RWPE2 (cell line): ENCODE measurements around the gene GIMAP8.
A peak's percentile ranks its signal among the peaks of the same experiment; 100 is the strongest.
"Not testable (repeated sequence)": the region's sequence is repeated elsewhere in the genome, so short reads cannot be mapped to it uniquely, and the experiment has no call there.

Source experiments
- ATAC-seq: fragments of 200-7000 bp; cut with Tn5 transposase; 3 replicates; pipeline ENCODE4 v1.9.1; 2021; ENCODE audit warnings: low read depth
- DNase-seq: peaks from one replicate; pipeline ENCODE4 v3.0.0-alpha.2; 2020; ENCODE audit warnings: low spot score
- H3K27ac ChIP-seq: fragments of 450-650 bp; 2 replicates; pipeline ENCODE4 v1.5.1; 2017; ENCODE audit warnings: mild to moderate bottlenecking; ENCODE audit not compliant: poor library complexity, severe bottlenecking
- H3K27me3 ChIP-seq: fragments of 250-450 bp; sonication (Bioruptor Pico); 2 replicates; pipeline ENCODE4 v1.5.1; 2021; ENCODE audit warnings: mild to moderate bottlenecking, moderate library complexity; ENCODE audit not compliant: insufficient read depth, poor library complexity, severe bottlenecking
- H3K36me3 ChIP-seq: fragments of 250-450 bp; sonication (Bioruptor Pico); 2 replicates; pipeline ENCODE4 v1.5.1; 2020; ENCODE audit warnings: low read depth, mild to moderate bottlenecking, moderate library complexity
- H3K4me1 ChIP-seq: fragments of 250-450 bp; sonication (Bioruptor Pico); 2 replicates; pipeline ENCODE4 v1.5.1; 2021; ENCODE audit warnings: mild to moderate bottlenecking, moderate library complexity; ENCODE audit not compliant: insufficient read depth, poor library complexity, severe bottlenecking
- H3K4me3 ChIP-seq: fragments of 250-450 bp; sonication (Bioruptor Pico); 2 replicates; pipeline ENCODE4 v1.5.1; 2021; ENCODE audit warnings: mild to moderate bottlenecking, moderate library complexity; ENCODE audit not compliant: severe bottlenecking
- H3K9me3 ChIP-seq: fragments of 250-450 bp; sonication (Bioruptor Pico); 2 replicates; pipeline ENCODE4 v1.5.1; 2021; ENCODE audit warnings: mild to moderate bottlenecking, moderate library complexity; ENCODE audit not compliant: severe bottlenecking
- CTCF ChIP-seq: fragments of 450-650 bp; IDR thresholded peaks from one replicate; pipeline ENCODE4 v1.5.1; 2017; ENCODE audit warnings: mild to moderate bottlenecking, moderate library complexity; ENCODE audit not compliant: poor library complexity, severe bottlenecking

Gene GIMAP8

DNA sequence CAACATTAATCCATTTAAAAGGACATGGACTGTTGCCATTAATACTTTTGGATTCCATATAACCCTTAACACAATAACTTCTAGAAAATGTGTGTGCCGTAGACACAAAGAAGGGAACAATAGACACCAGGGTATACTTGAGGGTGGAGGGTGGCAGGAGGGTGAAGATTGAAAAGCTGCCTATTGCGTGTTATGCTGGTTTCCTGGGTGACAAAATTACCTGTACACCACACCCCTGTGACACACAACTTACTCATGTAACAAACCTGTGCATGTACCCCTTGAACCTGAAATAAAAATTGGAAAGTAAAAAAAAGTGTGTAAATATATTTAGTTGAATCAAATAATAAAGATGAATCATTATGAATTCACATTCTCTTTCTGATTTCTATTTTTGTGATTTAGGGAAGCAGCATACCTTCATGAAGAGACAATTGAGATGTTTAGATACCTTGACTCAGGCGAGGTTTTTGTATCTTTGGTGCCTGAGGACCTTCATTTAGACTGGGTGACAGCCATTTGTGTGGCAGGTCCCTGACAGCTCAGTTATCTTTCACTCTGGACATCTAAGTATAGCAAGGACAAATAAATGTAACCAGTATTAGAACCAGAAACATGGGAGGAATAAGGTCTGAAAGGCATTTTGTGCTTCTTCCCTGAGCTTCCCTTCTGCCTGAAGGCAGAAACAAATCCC lies 28.7 kb downstream of the GIMAP8 start:
- Histone ChIP-seq H3K4me1 (peaks cover 6% of the 10 kb centered on the region), H3K4me3 (no peak overlapping the region), H3K36me3 (no peaks in the 10 kb centered on the region), H3K27ac (no peak overlapping the region), H3K9me3 (no peaks in the 10 kb centered on the region), H3K27me3 (no peaks in the 10 kb centered on the region)
- peak; percentile 74 for ATAC-seq
- TF ChIP-seq CTCF: no peak
- no peak for DNase-seq

- Histone ChIP-seq H3K4me3 (no peak overlapping the region), H3K9me3 (no peaks in the 10 kb centered on the region), H3K27me3 (no peaks in the 10 kb centered on the region), H3K4me1 (peaks cover 6% of the 10 kb centered on the region), H3K36me3 (no peaks in the 10 kb centered on the region), H3K27ac (no peak overlapping the region)
- ATAC-seq (no peak), DNase-seq (no peak)
- TF ChIP-seq CTCF: no peak
Measured at GRCh38 chr7:150481186-150481920, 30.9 kb downstream of the GIMAP8 start.

DNA sequence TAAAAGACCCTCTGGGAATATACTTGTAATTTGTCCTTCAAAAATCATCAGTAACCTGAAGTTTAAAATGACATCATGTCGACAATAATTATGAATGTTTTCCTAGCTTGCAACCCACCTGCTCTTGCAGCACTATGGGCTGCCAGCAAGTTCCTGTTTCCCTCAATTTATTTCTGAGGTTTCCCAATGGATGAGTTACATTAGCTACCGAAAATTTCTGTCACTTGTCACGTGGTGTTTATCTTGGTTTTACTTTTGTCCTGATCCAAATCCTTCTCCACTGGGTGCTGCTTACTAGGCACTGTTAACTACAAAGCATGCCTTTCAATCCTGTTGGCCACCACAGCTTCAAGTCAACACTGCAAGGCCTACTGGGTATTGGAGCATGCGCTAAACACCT lies 31.5 kb downstream of the GIMAP8 start:
- no peak for TF ChIP-seq CTCF
- ATAC-seq (no peak), DNase-seq (no peak)
- no peaks in the 10 kb centered on the region for H3K27me3 ChIP-seq
- H3K36me3 ChIP-seq: no peaks in the 10 kb centered on the region
- H3K4me1 ChIP-seq: peaks cover 6% of the 10 kb centered on the region
- H3K4me3 ChIP-seq: no peak overlapping the region
- H3K27ac ChIP-seq: no peak overlapping the region
- H3K9me3 ChIP-seq: no peaks in the 10 kb centered on the region

DNA sequence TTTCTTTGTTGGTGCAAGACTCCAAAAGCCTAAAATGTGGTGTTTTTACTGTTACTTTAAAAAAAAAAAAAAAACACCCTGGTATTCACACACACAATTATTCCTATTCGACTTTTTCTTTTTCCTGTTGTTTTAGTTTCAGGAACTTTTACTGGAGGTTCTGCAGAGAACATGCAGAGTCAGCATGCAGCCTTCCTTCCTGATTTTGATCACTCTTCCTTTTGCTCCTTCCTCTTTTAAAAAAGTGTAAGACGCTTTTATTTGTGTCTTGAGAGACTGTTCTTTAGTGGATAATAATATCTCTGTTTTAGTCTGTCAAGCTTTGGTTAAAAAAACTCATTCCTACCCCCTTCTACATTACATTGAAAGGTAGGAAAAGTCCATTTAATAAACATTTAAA lies 33.1 kb downstream of the GIMAP8 start:
- not testable (repeated sequence) for DNase-seq, H3K4me3 ChIP-seq, H3K4me1 ChIP-seq, H3K9me3 ChIP-seq, H3K27ac ChIP-seq, ATAC-seq, H3K27me3 ChIP-seq, H3K36me3 ChIP-seq

DNA sequence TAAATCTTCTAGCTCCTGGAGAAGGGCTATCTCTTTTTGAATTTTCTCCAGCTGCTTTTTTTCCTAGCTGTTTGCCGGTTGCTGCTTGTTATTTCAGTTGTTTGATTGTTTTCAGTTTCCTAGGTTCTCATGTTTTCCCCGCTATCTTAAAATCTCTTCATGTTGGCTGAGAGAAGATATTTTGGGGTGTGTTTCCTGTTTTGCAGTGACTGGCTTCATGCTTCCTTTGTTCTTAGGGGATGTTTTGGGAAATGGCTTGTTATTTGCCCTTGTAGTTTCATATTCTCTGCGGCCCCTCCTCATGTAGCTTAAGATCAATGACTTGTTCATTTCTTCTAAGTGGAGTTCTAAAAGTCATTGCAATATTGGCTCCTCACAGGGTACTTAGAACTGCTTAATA lies 33.6 kb downstream of the GIMAP8 start:
- H3K9me3 ChIP-seq, H3K27ac ChIP-seq, H3K4me3 ChIP-seq, H3K27me3 ChIP-seq, DNase-seq, H3K36me3 ChIP-seq, H3K4me1 ChIP-seq, ATAC-seq: not testable (repeated sequence)

DNA sequence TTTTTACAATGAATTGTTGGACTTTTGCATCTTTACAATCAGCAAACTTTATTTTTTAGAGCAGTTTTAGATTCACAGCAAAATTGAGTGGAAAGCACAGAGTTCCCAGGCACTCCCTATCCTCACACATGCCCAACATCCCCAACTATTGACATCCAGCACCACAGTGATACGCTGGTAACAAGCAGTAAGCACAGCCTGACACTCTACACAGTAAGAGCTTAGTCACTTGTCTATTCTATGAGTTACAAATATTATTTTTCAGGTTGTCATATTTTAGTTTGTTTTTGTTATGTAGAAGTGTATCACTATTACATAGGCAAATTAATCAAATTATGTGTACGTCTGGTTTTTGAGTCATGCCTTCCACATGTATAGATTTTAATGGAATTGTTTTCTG lies 37.2 kb downstream of the GIMAP8 start:
- Histone ChIP-seq H3K9me3 (no peaks in the 10 kb centered on the region), H3K27ac (no peak overlapping the region), H3K4me3 (no peak overlapping the region), H3K27me3 (no peaks in the 10 kb centered on the region), H3K36me3 (no peaks in the 10 kb centered on the region), H3K4me1 (no peaks in the 10 kb centered on the region)
- ATAC-seq (no peak), DNase-seq (no peak)
- TF ChIP-seq CTCF: no peak
